Stimulated activated CD4-positive, alpha-beta T cell treated with anti-CD3 and anti-CD28 coated beads, Interleukin-2, amount 100 ng/mL, for 48 hours (primary cell): ENCODE measurements around the gene ERP44.
"Not testable (repeated sequence)": the region's sequence is repeated elsewhere in the genome, so short reads cannot be mapped to it uniquely, and the experiment has no call there.

Source experiments
- DNase-seq, 2 donors: peaks; one replicate each; pipeline ENCODE4 v3.0.0-alpha.2; 2020

ERP44 gene

DNA sequence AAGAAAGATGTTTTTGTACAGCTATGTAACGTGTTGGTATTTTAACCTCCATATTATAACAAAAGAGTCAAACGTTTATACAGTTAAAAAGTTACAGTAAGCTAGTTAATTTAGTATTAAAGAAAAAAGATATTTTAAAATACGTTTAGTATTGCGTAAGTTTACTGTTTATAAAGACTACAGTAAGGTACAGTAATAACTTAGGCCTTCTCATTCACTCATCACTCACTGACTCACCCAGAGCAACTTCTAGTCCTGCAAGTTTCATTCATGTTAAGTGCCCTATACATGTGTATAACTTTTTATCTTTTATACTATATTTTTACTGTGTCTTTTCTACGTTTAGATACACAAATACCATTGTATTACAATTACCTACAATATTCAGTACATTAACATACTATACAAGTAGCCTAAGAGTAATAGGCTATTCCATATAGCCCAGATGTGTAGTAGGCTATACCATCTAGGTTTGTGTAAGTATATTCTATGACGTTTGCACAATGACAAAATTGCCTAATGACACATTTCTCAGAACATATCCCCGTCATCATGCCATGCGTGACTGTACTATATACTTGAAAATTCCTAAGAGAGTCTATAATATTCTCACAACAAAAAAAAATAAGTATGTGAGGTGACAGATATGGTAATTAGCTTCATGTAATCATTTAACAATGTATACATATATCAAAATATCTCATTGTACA lies 33.8 kb downstream of the ERP44 start:
- no peak for DNase-seq

DNA sequence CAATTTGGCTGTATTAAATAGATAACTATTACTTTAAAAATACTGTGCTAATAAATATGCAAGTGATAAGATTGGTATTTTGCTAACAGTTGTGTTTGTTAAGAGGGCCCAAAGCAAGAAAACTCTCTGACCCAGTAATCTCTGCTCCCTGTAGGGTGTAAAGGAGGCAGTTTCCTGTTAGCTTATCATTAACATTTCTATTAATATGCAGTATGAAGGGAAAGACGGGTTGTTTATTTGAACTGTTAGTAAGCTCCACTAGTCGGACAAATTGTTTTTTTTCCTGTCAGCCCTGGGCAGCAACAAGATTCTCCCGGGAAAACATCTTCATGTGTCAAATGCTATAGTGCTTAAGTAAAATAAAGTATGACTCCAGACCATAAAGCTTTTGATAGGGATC lies 35.6 kb downstream of the ERP44 start:
- no peak for DNase-seq

DNA sequence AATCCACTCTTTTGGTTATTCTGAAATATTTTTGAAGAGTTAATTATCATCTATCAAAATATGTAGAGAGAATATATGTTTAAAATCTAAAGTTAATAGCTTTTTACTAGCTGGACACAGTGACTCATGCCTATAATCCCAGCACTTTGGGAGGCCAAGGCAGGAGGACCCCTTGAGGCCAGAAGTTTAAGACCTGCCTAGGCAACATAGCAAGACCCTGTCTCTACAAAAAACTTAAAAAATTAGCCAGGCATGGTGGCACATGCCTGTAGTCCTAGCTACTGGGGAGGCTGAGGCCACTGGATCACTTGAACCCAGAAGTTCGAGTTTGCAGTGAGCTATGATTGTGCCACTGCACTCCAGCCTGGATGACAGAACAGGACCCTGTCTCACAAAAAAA lies 36.1 kb downstream of the ERP44 start:
- DNase-seq = not testable (repeated sequence)

DNA sequence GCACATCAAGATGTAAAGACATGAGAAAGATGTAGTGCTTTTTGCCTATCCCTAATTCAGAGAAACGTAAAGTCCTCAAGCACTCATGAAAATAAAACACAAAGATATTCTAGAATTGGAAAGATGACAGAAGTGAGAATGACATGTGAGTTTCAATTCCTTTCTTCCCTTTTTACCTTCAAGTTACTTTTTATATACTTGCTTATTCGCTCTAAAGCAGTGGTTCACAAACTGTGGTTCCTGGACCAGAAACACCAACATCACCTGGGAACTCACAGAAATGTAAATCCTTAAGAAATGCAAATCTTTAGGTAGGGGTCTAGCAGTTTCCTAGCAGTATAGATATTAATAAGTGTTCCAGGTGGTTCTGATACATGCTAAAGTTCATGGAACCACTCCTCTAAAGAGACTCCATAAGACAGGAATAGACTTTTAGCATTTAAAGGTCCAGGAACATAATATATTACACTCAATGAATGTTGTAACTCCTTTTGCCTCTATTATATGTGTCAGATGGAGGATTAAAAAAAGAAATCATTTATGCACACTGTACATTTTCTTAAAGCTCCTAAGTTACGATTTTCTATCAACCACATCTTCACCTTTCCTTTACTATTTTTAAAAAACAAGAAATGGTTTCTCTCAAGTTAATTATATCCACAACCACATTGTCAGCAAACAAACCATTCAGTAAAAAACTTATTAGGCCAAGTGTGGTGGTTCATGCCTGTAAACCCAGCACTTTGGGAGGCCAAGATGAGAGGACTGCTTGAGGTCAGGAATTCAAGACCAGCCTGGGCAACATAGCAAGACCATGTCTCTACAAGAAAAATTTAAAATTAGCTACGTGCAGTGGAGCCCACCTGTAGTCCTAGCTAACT lies 39.9 kb downstream of the ERP44 start:
- no peak for DNase-seq

DNA sequence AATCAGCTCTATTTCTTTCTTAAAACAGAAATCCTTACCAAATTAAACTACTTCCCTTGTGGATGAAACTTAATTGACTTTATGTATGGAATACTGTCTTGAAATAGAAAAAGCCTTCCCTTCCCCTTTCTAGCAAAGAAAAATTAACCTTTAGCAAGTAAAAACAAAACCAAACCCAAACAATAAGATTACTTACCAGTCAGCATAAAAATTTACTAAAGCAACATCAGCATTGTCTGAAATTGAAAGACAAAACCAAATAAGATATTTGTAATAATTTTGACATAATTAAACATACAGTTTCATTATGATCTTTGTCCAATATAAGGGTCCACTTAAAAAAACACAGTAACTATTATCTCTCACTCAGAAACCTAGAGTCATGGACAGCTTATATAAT lies 41.2 kb downstream of the ERP44 start:
- no peak for DNase-seq

DNA sequence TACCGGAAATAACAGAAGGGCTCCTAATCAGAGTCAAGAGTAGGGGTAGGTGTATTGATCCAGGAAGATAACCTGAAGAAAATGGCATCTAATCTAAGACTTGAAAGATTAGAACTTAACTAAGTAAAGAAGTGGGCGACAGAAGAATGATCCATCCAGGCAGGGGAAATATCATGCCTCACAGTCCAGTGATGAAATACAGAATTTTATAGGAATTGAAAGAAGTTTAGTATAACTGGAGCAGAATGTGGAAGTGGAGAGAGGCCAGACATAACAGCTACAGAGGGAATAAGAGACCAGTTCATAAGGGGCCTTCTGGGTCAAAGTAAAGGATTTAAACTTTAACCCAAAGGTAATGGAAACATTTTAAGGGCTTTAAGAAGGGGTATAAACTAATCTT lies 42.2 kb downstream of the ERP44 start:
- DNase-seq = no peak

DNA sequence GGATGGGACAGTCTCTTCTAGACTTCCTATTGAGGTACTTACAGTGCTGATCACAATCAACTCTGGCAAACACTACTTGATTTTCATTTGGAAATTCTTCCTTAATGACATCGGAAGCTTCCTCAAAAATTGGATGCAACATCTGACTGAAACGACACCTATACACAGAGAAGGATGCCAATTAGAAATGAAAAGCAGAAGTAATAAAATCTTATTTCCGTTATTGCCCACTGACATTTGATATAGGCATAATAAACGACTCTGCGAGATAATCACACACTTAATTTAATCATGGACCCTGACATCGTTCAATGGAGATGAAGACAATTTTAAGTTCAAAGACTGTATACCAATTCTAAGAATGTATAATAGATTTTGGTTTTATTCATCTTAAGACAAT lies 46.4 kb downstream of the ERP44 start:
- DNase-seq = no peak

DNA sequence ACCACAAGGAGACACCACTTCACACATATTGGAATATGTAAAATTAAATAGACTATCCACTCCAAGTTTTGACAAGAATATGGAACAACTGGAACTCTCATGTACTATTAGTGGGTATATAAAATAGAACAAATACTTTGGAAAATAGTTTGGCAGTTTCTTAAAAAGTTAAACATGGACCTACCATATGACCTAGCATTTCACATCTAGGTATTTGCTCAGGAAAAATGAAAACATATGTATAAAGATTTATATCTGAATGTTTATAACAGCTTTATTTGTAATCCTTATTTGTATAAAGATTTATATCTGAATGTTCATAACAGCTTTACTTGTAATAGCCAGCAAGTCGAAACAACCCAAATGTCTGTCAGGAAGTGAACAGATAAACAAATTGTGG lies 49.2 kb downstream of the ERP44 start:
- no peak for DNase-seq

DNA sequence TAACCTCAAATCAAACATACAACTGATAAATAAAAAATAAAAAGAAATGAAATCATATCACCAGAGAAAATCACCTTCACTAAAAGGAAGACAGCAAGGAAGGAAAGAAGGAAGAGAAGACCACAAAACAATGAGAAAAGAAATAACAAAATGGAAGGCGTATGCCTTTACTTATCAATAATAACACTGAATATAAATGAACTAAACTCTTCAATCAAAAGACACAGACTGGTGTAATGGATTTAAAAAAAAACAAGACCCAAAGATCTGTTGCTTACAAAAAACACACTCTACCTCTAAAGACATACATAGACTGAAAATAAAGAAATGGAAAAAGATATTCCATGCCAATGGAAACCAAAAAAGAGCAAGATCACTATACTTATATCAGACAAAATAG lies 60.3 kb downstream of the ERP44 start:
- no peak for DNase-seq

DNA sequence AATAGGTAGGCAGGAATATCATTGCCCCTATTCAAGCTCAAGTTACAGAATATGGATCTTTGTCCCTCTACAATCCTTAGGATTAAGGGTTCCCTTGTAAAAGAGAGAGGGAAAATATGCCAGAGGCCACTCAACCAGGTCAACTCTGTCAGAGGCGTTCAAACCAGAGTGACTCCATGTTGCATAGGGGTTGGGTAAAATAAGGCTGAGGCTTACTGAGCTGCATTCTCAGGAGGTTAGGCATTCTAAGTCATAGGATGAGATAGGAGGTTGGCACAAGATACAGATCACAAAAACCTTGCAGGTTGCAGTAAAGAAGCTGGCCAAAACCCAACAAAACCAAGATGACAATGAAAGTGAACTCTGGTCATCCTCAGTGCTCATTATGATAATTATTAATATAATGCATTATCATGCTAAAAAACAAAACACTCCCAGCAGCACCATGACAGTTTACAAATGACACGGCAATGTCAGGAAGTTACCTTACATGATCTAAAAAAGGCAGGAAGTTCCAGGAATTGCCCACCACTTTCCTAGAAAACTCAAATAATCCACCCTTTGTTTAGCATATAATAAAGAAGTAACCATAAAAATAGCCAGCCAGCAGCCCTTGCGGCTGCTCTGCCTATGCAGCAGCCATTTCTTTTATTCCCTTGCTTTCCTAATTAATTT lies 64.8 kb downstream of the ERP44 start:
- no peak for DNase-seq

DNA sequence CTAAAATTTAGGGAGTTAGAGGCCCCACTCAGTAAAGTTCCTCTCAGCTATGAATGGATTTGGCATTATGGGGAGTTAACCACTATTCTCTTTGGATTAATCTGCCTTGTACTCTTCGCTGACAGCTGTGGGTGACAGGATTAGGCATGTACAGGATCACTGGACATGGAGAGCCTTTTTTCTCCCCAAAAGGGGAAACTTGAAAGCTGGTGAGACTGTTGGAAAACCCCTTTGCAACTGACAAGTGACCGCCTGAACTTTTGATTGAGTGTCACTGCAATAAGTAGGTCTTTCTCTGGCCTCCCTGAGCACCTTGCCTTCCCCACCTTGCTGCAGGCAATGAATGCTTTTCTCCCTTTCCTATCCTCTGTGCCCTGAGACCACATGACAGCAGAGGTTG lies 68.3 kb downstream of the ERP44 start:
- no peak for DNase-seq

DNA sequence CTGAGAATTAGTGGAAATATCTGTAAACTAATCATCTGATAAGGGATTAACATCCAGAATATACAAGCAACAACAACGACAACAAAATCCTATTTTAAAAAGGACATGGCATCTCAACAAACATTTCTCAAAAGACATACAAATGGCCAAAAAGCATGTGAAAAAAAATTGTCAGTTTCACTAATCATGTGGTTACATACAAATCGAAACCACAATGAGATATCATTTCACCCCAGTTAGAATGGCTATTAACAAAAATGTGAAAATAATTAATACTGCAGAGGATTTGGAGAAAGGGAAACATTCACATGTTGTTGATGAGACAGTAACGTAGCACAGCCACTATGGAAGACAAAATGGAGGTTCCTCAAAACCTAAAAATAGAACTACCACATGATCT lies 69.5 kb downstream of the ERP44 start:
- DNase-seq = no peak

DNA sequence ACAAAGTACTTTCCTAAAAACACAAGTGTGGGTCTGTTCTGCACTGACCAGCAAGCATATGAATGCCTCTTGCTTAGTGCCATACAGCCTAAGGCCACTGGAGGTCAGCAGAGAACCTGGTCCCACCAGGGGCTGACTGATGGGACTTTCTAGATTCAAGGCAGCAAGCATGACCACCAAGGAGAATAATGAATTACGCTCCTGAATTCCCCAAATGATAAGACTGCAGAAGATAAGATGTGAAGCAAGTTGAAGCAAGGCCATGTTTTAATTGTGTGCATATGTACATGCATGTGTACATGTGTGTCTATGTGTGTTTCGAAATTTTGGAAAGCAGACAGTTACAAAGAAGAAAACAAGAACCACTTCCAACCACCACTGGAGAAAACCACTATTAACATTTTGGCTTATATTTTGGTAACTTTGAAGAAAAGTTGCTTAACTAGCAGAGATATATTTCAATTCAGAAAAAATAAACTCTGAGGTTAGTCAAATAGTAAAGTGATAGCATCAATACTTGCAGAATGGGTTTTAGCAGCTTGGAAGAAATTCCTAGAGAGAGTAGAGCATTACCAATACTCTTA lies 70.5 kb downstream of the ERP44 start:
- peak; percentile 59 to 68 for DNase-seq

DNA sequence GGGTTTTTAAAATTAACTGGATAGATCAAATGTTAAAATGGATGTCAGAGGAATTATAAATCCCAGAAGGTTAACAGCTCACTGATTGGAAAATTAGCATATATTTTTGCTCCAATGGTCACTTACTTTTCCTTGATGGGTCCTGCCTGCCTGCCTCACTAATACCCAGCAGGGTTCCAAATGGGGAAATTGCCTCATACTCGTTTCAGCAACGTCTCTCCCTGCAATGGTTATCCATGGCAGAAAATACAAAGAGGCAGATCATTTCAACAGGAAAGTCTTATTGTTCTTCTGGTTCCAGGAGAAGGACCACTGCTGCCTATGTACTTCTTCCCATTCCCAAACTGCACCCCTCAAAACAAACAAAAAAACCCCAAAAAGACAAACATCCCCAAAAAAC lies 71.3 kb downstream of the ERP44 start:
- no peak for DNase-seq

DNA sequence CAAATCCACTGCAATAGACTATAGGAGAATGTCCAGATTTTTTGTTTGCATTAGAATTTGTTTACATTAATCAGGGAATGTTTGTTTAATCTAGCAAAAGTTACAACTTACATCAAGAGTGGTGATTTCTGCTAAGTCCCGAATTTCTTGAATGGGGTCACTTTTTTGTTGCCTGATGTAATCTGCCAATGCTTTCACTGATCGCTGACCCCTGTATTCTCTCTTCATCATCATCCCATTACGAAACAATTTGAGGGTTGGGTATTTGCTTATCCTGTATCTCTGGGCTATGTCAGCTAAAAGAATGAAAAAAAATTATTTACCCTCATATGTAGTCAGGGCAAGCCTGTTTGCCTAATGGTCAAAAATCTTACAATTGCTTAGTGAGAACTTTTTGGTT lies 76.9 kb downstream of the ERP44 start:
- DNase-seq = no peak

DNA sequence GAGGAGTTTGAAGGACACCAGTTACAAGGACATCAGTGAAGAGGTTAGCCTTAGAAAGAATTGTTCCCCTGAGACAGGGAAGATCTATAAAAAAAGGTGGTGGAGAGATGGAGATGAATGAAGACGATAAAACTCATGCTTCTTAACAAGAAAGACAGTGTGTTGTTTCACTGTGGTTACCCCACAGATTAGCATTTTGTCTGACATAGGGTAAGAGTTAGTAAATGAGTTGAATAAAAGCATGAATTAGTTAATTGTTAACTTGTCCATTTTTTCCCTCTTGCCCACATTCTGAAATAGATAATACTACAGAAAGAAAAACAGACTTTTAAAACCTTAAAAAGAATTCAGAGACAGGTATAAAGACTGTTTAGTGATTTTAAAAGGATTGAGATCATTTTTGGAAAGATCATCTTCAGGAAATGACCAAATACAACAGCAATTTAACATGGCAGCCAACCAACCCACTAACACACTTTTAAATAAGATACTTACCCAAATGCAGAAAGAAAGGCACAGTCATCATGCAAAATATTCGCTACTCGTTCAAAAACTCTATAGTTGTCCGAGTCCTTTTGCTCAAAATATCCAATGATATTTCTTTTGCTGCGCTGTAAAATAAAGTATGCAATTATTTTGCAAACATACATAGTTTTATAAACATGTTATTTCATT lies 78.5 kb downstream of the ERP44 start:
- DNase-seq = no peak

DNA sequence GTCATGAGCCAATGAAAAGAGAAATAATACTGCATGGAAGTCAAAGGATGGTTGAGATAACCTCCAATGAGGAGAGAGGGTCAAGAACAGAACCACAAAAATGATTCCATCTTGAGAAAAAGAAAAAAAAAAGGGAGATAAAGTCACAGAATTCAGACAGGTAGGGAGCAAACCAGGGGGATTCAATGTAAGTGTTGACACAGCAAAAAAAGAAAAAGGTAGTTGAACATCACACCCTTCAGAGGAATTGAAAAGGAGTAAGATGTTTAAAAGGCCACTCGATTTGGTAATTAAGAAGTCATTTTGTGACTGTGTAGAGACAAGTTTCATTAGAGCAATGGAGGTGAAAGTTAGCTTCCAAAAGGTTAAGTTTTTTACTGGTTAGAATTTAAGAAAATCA lies 79.3 kb downstream of the ERP44 start:
- no peak for DNase-seq

DNA sequence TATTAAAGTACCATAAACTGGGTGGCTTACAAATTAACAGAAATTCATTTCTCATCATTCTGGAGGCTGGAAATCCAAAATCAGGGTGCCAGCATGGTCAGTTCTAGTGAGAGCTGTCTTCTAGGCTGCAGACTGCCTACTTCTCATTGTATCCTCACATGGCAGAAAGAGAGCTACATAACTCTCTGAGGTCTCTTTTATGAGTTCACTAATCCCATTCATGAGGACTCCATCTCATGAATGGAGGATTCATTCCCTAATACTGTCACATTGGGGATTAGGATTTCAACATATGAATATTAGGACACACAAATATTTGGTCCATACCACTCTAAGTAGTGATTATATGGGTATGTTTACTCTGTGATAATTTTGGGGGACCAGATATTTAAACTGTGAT lies 84.0 kb downstream of the ERP44 start:
- no peak for DNase-seq

DNA sequence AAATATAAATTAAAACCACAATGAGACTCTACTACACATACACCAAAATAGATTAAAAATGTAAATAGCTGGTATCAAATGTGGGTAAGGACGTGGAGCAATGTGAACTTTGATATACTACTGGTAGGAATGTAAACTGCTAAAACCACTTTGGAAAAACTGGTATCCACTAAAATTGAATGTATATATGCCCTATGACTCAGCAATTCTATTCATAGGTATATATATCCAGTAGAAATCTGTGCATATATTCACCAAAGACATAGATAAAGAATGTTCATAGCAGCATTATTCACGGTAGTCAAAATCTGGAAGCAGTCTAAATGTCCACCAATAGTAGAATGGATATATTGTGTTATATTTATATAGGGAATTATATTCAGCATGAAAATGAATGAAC lies 85.2 kb downstream of the ERP44 start:
- no peak for DNase-seq

DNA sequence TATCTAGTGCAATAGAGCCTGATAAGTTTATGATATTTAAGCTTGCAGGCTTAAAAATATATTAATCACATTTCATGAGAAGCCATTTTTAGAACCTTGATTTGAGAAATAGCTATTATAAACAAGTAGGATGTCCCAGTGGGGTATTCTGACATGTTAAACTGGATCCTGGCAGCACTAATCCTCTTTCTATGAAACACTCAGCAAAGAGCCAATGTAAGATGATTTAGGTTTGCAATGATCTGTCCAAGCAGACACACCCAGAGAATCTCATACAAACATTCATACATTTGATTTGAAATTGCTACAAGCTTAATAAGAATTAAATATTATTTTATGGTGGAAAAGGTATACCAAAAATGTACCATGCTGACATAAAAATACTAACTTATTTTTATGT lies 86.5 kb downstream of the ERP44 start:
- no peak for DNase-seq

DNA sequence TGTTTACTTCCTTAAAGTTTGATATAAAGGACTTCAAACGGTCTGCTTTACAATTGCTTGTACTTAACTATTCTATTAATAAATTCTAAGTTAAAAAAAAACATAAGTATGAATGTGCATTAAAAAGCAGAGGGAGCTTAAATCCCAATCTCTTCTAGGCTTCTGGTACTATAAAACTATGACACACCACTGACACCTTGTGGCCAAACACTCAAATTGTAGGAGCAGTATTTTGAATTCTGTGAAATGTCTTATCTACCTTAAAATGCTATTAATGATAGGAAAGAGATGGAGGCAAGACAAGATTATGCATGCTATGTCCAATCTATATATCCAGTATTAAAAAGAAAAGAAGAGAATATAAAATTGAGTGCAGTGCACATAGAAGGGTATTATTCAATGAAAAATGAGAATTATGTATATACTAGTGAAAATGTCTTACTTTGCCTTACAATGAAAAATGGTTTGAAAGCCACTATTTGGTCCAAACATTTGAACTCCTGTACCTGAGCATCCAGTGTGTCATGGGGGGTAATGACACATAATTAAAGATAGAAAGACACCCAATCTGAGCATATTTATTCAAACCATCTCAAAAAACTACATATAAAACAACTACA lies 87.6 kb downstream of the ERP44 start:
- peak; percentile 39 to 49 for DNase-seq

DNA sequence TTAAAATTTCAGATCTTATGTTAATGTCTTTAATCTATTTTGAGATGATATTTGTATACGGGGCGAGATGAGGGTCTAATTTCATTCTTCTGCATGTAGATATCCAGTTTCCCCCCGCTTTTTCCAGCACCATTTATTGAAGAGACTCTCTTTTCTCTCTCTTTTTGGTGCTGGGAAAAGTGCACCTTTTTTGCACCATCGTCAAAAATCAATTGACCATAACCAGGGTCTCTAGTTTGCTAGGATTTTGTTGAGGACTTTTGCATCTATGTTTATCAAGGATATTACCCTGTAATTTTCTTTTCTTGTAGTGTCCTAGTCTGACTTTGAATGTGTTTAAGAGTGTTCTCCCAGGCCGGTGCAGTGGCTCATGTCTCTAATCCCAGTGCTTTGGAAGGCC lies 99.0 kb downstream of the ERP44 start:
- no peak for DNase-seq

DNA sequence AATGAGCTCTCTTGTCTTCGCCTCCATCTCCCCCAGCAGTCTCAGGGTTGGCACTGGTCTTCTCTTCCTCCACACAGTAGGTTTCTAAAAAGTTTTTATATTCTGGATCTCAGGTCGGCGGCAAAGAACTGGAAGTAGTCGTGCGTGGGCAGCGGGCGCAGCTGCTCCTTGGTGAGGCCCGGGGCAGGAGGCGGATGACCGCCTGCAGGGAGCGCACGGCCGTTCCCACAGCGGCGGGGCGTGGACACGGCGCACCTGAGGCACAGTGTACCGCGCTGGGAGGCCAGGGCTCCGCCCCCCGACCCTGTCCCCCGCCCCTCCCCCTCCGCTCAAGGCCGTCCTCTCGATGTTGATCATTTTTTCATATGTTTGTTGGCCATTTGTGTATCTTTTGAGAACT lies 99.9 kb downstream of the ERP44 start:
- no peak for DNase-seq
